Esophagus muscularis mucosa (tissue), 4 donors: ENCODE data around the gene CFAP300. TPM values are rescaled to one million over a fixed set of nuclear protein-coding genes. Genes with fewer than 3 reads are reported as not detected.

Source experiments
- DNase-seq: peaks from one replicate; pipeline ENCODE4 v3.0.0-alpha.2; 2017; ENCODE audit errors: extremely low spot score
- H3K27ac ChIP-seq, 4 donors: fragments of 200-600 bp; sonication (generic); replicated peaks in 1 of 4; 1 replicate in 3 of 4; 2 replicates in 1 of 4; pipeline ENCODE4 v1.5.1; 2016 to 2019; ENCODE audit warnings: mild to moderate bottlenecking in 1 of 4
- H3K27me3 ChIP-seq, 4 donors: fragments of 200-600 bp; sonication (generic); one replicate each; pipeline versions ENCODE4 v1.5.1 to v1.6.0; 2016 to 2019
- H3K36me3 ChIP-seq, 4 donors: fragments of 200-600 bp; sonication (generic); one replicate each; pipeline ENCODE4 v1.5.1; 2016 to 2019
- H3K4me1 ChIP-seq, 4 donors: fragments of 200-600 bp; sonication (generic); one replicate each; pipeline ENCODE4 v1.5.1; 2016 to 2019
- H3K4me3 ChIP-seq, 4 donors: fragments of 200-600 bp; sonication (generic); 1 replicate in 2 of 4; 2 replicates in 2 of 4; pipeline ENCODE4 v1.5.1; 2016 to 2019; ENCODE audit warnings: mild to moderate bottlenecking in 4 of 4, moderate library complexity in 1 of 4
- H3K9me3 ChIP-seq, 4 donors: fragments of 200-600 bp; sonication (generic); 1 replicate in 3 of 4; 2 replicates in 1 of 4; pipeline ENCODE4 v1.5.1; 2016 to 2019
- CTCF ChIP-seq, 3 experiments: fragments of 200-600 bp in 2 of 3; fragments of 450-650 bp in 1 of 3; sonication (generic) in 2 of 3; IDR thresholded peaks; one replicate each; pipeline ENCODE4 v1.5.1; 2017 to 2019; ENCODE audit warnings: antibody characterized with exemption in 3 of 3, mild to moderate bottlenecking in 2 of 3, moderate library complexity in 1 of 3
- EP300 ChIP-seq: sonication (generic); formaldehyde crosslinking; IDR thresholded peaks from one replicate; pipeline ENCODE4 v1.6.1; 2017; ENCODE audit warnings: antibody characterized with exemption
- POLR2A ChIP-seq: fragments of 450-650 bp; IDR thresholded peaks from one replicate; pipeline ENCODE4 v1.6.1; 2017; ENCODE audit warnings: antibody characterized with exemption, moderate library complexity, mild to moderate bottlenecking, low read depth
- POLR2AphosphoS5 ChIP-seq, 2 donors: sonication (generic); formaldehyde crosslinking; IDR thresholded peaks; one replicate each; pipeline ENCODE4 v1.6.1; 2017; ENCODE audit warnings: antibody characterized with exemption in 2 of 2
- WGBS: methylation state at CpG from one replicate; pipeline ENCODE4 v1.1.5; 2018; 5-methylcytosine and 5-hydroxymethylcytosine counted together
- intact Hi-C: fragments of 100-400 bp; cut with DNase I; formaldehyde crosslinking; loops from one replicate; pipeline ENCODE4 v1.15.1; 2023
- total RNA-seq, 4 donors: library from RNA; depleted of rRNA; stranded (reverse); fragments of >200 nt; gene quantifications; one replicate each; pipeline versions ENCODE4 v1.1.0 to v1.2.1, GENCODE V29; 2016

Gene CFAP300
- total RNA-seq, 4 donors from 2014 or later, result 0.83 to 2.2 (median 1.6) TPM

- 73% methylated on average over 1 of the region's 1 CpG for WGBS
Observed at GRCh38 chr11:102071497-102072472, 24.5 kb downstream of the CFAP300 start.

GRCh38 chr11:102073253-102073652 is 26.0 kb downstream of the CFAP300 start:
- Histone ChIP-seq H3K4me1 (no peaks in the 10 kb centered on the region), H3K27ac (no peak overlapping the region), H3K4me3 (no peak overlapping the region), H3K9me3 (peaks cover 0 to 23% (median 14%) of the 10 kb centered on the region in 4 donors), H3K36me3 (no peaks in the 10 kb centered on the region), H3K27me3 (no peaks in the 10 kb centered on the region)
- intact Hi-C loops, result no loop called here
- no peak for TF ChIP-seq CTCF (IDR thresholded peaks at IDR 0.05)
- no peak for TF ChIP-seq POLR2A
- TF ChIP-seq EP300, result no peak
- no peak for TF ChIP-seq POLR2AphosphoS5 (IDR thresholded peaks at IDR 0.05)
- no peak for DNase-seq
- 100% methylated on average over 2 of the region's 2 CpGs for WGBS

More at GRCh38 chr11:102071497-102072472, 24.5 kb downstream of the CFAP300 start:
- no peak for DNase-seq
- Histone ChIP-seq H3K27me3 (no peaks in the 10 kb centered on the region), H3K9me3 (peaks cover 0 to 23% (median 14%) of the 10 kb centered on the region in 4 donors), H3K4me3 (no peak overlapping the region), H3K36me3 (no peaks in the 10 kb centered on the region), H3K27ac (no peak overlapping the region), H3K4me1 (no peaks in the 10 kb centered on the region)
- TF ChIP-seq POLR2A, result no peak
- no peak for TF ChIP-seq EP300
- no peak for TF ChIP-seq POLR2AphosphoS5 (IDR thresholded peaks at IDR 0.05)
- TF ChIP-seq CTCF (IDR thresholded peaks at IDR 0.05), result no peak
- intact Hi-C loops, result no loop called here

- no peaks in the 10 kb centered on the region for H3K36me3 ChIP-seq
- no peak for DNase-seq
- no peaks in the 10 kb centered on the region for H3K9me3 ChIP-seq
- no peaks in the 10 kb centered on the region for H3K4me1 ChIP-seq
- no peak overlapping the region for H3K27ac ChIP-seq
- no peak for TF ChIP-seq CTCF (IDR thresholded peaks at IDR 0.05)
- no peak for TF ChIP-seq POLR2AphosphoS5 (IDR thresholded peaks at IDR 0.05)
- TF ChIP-seq POLR2A, result no peak
- TF ChIP-seq EP300, result no peak
- no peak overlapping the region for H3K4me3 ChIP-seq
- H3K27me3 ChIP-seq, result no peaks in the 10 kb centered on the region
- intact Hi-C loops, result no loop called here
Observed at GRCh38 chr11:102079625-102080024, 32.4 kb downstream of the CFAP300 start.

GRCh38 chr11:102081313-102081712 is 34.1 kb downstream of the CFAP300 start:
- Histone ChIP-seq H3K27me3 (no peaks in the 10 kb centered on the region), H3K4me1 (no peaks in the 10 kb centered on the region), H3K36me3 (no peaks in the 10 kb centered on the region), H3K9me3 (no peaks in the 10 kb centered on the region), H3K4me3 (no peak overlapping the region), H3K27ac (no peak overlapping the region)
- WGBS, result 85% methylated on average over 7 of the region's 7 CpGs
- DNase-seq, result no peak
- intact Hi-C loops, result no loop called here
- TF ChIP-seq POLR2AphosphoS5 (IDR thresholded peaks at IDR 0.05) (no peak), EP300 (no peak), POLR2A (no peak)

- no peak for TF ChIP-seq CTCF (IDR thresholded peaks at IDR 0.05)
- TF ChIP-seq POLR2AphosphoS5 (IDR thresholded peaks at IDR 0.05), result no peak
- no peak for TF ChIP-seq POLR2A
- TF ChIP-seq EP300, result no peak
- intact Hi-C loops, result no loop called here
- no peak overlapping the region for H3K4me3 ChIP-seq
- 82% methylated on average over 7 of the region's 7 CpGs for WGBS
- no peaks in the 10 kb centered on the region for H3K4me1 ChIP-seq
- no peaks in the 10 kb centered on the region for H3K27me3 ChIP-seq
- no peak overlapping the region for H3K27ac ChIP-seq
- H3K36me3 ChIP-seq, result no peaks in the 10 kb centered on the region
- H3K9me3 ChIP-seq, result no peaks in the 10 kb centered on the region
- no peak for DNase-seq
Observed at GRCh38 chr11:102085864-102086551, 38.8 kb downstream of the CFAP300 start.
